PFSK-1 (cell line): Measurements from ENCODE around the gene PTH1R.

Source experiments
- FOXP2 ChIP-seq: optimal IDR thresholded peaks from 2 replicates; pipeline ENCODE3; 2011; ENCODE audit warnings: borderline replicate concordance, control low read depth, inconsistent platforms; ENCODE audit not compliant: insufficient read depth; ENCODE audit errors: extremely low read length, extremely low read depth
- POLR2AphosphoS5 ChIP-seq: IDR thresholded peaks from 2 replicates; pipeline ENCODE4 v1.6.1; 2012; ENCODE audit warnings: low read depth, mild to moderate bottlenecking, control low read depth, low read length, moderate library complexity
- SIN3A ChIP-seq: IDR thresholded peaks from 2 replicates; pipeline ENCODE4 v1.6.1; 2012; ENCODE audit warnings: mild to moderate bottlenecking, low read length, moderate library complexity, borderline replicate concordance; ENCODE audit not compliant: insufficient read depth
- TAF1 ChIP-seq: IDR thresholded peaks from 2 replicates; pipeline ENCODE4 v1.6.1; 2012; ENCODE audit warnings: low read length, control low read depth, borderline replicate concordance; ENCODE audit not compliant: insufficient read depth
- TF ChIP-seq, protein P1 (sequence below), 2 experiments: IDR thresholded peaks; 2 replicates each; pipeline versions ENCODE4 v1.6.1 to v1.8.0; 2011 to 2012; ENCODE audit warnings: low read depth in 2 of 2, low read length in 2 of 2, control low read depth in 1 of 2, inconsistent platforms in 1 of 2, mild to moderate bottlenecking in 1 of 2, moderate library complexity in 1 of 2; ENCODE audit not compliant: insufficient read depth in 1 of 2

PTH1R gene

DNA sequence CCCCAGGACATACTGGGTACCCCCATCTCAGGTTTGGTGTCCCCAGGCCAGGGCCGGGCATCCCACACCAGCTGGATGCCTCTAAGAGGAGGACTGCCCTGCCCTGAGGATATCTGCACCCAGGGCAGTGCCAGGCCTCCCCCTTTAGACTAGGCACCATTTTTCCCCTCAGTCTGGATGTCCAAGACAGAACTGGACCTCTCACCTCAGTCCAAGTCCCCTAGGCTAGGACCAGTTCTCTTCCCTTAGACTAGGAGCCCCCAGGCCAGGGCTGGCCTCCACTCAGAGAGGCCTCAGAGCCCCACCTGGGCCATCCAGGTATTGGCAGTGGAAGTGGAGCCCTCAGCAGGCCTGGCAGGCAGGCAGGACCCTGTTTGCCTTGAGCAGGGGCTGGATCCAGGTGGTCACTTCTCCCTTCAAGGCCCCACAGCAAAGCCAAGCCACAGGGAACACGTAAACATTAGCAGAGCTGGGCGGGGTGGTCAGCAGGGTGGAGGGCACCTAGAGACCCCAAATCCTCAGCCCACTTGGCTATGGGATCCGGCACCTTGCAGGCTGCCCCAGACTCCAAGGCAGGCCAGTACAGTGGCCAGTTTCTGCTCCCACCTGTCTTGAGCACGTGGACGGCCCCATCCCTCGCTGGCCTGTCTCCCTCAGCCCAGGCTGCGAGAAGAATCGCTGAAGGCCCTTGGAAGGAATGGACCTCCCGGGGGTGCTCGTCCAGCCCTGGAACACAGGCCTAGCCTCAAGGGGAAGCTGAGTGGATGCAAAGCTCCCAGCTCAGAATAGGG lies 28.3 kb downstream of the PTH1R start:
- TF ChIP-seq, protein P1, sequence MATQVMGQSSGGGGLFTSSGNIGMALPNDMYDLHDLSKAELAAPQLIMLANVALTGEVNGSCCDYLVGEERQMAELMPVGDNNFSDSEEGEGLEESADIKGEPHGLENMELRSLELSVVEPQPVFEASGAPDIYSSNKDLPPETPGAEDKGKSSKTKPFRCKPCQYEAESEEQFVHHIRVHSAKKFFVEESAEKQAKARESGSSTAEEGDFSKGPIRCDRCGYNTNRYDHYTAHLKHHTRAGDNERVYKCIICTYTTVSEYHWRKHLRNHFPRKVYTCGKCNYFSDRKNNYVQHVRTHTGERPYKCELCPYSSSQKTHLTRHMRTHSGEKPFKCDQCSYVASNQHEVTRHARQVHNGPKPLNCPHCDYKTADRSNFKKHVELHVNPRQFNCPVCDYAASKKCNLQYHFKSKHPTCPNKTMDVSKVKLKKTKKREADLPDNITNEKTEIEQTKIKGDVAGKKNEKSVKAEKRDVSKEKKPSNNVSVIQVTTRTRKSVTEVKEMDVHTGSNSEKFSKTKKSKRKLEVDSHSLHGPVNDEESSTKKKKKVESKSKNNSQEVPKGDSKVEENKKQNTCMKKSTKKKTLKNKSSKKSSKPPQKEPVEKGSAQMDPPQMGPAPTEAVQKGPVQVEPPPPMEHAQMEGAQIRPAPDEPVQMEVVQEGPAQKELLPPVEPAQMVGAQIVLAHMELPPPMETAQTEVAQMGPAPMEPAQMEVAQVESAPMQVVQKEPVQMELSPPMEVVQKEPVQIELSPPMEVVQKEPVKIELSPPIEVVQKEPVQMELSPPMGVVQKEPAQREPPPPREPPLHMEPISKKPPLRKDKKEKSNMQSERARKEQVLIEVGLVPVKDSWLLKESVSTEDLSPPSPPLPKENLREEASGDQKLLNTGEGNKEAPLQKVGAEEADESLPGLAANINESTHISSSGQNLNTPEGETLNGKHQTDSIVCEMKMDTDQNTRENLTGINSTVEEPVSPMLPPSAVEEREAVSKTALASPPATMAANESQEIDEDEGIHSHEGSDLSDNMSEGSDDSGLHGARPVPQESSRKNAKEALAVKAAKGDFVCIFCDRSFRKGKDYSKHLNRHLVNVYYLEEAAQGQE (IDR thresholded peaks at IDR 0.05; ENCODE audit: insufficient read depth in 1 of 2, low read depth in 2 of 2, low read length in 2 of 2): no peak
- TF ChIP-seq FOXP2: no peak
- TF ChIP-seq SIN3A: no peak
- TF ChIP-seq TAF1: no peak
- no peak for TF ChIP-seq POLR2AphosphoS5

- TF ChIP-seq, protein P1 (IDR thresholded peaks at IDR 0.05; ENCODE audit: insufficient read depth in 1 of 2, low read depth in 2 of 2, low read length in 2 of 2): no peak
- TF ChIP-seq SIN3A (no peak), FOXP2 (no peak), POLR2AphosphoS5 (no peak), TAF1 (no peak)
Measured at GRCh38 chr3:46906471-46907058, 29.0 kb downstream of the PTH1R start.

GRCh38 chr3:46907271-46907670 lies 29.8 kb downstream of the PTH1R start:
- TF ChIP-seq TAF1 (no peak), FOXP2 (no peak), POLR2AphosphoS5 (no peak), SIN3A (no peak)
- TF ChIP-seq, protein P1 (IDR thresholded peaks at IDR 0.05; ENCODE audit: insufficient read depth in 1 of 2, low read depth in 2 of 2, low read length in 2 of 2): no peak

DNA sequence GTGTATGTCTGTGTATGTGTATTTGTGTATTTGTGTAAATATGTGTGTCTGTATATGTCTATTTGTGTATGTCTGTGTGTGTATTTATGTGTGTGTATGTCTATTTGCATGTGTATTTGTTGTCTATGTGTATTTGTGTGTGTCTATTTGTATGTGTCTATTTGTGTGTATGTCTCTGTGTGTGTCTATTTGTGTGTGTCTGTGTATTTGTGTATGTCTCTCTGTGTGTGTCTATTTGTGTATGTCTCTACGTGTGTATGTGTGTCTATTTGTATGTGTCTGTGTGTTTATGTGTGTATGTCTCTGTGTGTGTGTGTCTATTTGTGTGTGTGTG lies 30.4 kb downstream of the PTH1R start:
- TF ChIP-seq SIN3A (no peak), TAF1 (no peak), FOXP2 (no peak), POLR2AphosphoS5 (no peak)
- TF ChIP-seq, protein P1 (IDR thresholded peaks at IDR 0.05; ENCODE audit: insufficient read depth in 1 of 2, low read depth in 2 of 2, low read length in 2 of 2): no peak
